NT2/D1 (cell line): ENCODE data around the gene ABCF2.

Experiments
- YY1 ChIP-seq: IDR thresholded peaks from 2 replicates; pipeline ENCODE4 v1.6.1; 2011; ENCODE audit not compliant: insufficient read length, insufficient read depth
- ZNF274 ChIP-seq: IDR thresholded peaks from 2 replicates; pipeline ENCODE4 v1.6.1; 2011; ENCODE audit warnings: mild to moderate bottlenecking, low read depth, low read length

DNA sequence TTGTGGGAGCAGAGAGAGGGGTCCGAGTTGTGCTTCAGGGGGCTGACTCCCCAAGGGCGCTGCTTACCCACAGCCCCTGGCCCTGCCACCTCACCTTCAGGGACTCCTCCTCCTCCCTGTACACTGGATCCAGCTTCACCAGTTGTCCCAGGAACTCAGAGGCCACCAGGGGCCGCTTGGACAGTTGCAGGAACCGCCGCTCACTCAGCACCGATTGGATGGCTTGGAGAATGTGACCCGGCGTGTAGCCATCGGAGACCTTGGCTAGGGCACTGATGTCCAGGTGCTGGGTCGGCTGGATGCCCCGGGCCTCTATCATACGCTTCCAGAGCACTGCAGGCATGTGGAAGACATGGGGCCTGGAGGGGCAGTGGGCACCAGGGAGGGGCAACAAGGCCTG, 35.5 kb downstream of the ABCF2 start:
- TF ChIP-seq YY1 (no peak), ZNF274 (no peak)
